NCI-H524 (cell line): Measurements from ENCODE around the gene PTPN4.
A peak's percentile ranks its signal among the peaks of the same experiment; 100 is the strongest.
"Not testable (repeated sequence)": the region's sequence is repeated elsewhere in the genome, so short reads cannot be mapped to it uniquely, and the experiment has no call there.

Source experiments
- DNase-seq, 2 experiments: peaks; one replicate each; lab custom pipeline; 2025; lab: John Stamatoyannopoulos, UW

The PTPN4 gene

GRCh38 chr2:119940856-119941255 is 181.1 kb downstream of the PTPN4 start:
- no peak for DNase-seq

- no peak for DNase-seq
These were observed 181.7 kb downstream of the PTPN4 start for GRCh38 chr2:119941388-119941787.

- DNase-seq: no peak
These were observed 182.3 kb downstream of the PTPN4 start for GRCh38 chr2:119941981-119942513.

- DNase-seq: peak; percentile 3 to 24
These were observed 183.3 kb downstream of the PTPN4 start for GRCh38 chr2:119943058-119943457.

- DNase-seq: no peak
These were observed 187.8 kb downstream of the PTPN4 start for GRCh38 chr2:119947535-119947934.

DNA sequence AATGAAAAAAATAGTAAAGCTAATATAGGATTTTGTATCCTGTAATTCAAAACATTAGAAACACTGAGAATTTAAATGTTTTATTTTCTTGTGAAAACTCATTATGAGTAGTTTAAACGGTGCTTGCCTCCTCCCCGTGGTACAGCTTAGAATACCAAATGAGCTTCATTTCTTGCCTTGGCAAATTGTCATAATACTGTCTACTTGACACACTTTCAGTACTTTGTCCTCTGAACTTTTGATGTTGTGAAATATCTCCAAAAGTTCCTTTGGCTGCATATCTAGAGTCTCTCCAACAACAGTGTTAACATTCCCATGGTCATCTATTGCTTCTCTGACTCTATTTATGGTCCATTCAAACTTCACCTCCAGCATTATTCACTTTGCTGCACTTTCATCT is 191.2 kb downstream of the PTPN4 start:
- DNase-seq: no peak

DNA sequence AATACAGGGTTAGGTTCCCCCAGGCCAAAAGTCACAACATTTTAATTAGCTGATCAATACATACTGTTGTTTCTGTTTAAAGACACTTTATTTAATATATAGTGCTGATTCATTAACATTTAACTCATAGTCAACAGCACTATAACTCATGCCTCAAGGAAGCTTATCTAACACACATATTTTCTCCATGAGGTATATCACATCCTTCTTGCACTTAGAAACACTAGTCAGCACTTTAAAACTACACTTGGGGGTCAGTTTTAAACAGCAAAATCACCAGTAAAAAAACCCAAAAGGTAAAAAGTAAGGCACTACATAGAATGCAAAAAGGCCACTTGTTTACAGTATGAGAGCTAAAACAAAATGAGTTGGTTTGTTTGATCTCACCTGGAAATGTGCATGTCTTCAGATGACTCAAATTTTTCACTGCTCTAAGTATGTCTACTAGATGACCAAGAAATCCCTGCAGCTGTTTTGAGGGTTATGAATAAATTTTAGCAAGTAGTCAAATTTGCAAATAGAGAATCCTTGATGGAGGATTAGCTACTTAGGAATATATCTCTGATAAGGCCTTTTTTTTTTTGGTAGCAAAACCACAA is 199.0 kb downstream of the PTPN4 start:
- no peak for DNase-seq

GRCh38 chr2:119960821-119961220 is 201.1 kb downstream of the PTPN4 start:
- no peak for DNase-seq

- no peak for DNase-seq
These were observed 222.2 kb downstream of the PTPN4 start for GRCh38 chr2:119981896-119982295.

DNA sequence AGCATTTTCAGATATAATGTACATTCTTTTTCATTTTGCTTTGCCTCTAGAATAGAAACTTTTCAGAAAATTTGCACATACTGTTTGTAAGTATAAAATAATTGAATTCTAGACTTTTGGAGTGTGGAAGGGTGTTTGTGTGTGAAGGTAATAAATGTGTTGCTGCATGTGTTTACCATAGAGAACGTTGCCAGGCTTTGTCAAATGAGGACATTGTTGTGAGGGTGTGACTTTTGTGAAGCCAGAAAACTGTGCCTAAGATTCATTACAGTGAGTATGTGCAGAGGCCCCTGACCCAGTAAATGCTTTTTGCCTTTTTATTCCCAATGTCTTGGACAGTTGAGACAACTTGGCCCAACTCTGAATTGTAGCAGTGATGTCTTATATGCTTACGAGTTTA is 222.8 kb downstream of the PTPN4 start:
- DNase-seq: no peak

DNA sequence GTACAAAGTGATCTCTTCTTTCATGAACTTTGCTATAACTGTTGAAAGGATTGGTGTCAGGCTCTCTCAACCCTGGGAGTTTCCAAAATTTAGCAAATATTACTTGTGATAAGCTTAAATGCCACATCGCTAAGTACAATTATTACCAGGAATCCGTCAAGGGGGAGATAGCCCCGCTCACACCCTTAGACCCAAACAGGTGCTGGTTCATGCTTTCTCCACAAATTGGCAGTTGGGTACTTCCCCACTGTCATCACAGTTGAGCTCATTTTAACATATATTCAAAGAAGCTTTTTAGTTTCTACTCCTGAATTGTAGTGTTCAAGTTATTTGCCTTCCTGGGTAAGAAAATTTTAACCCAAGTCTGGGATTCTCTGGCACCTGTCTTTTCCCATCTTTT is 223.4 kb downstream of the PTPN4 start:
- no peak for DNase-seq

- no peak for DNase-seq
These were observed 236.4 kb downstream of the PTPN4 start for GRCh38 chr2:119996148-119996547.

GRCh38 chr2:119996896-119997891 is 237.5 kb downstream of the PTPN4 start:
- DNase-seq: not testable (repeated sequence)

- no peak for DNase-seq
These were observed 241.7 kb downstream of the PTPN4 start for GRCh38 chr2:120001471-120001870.

GRCh38 chr2:120004254-120004653 is 244.5 kb downstream of the PTPN4 start:
- no peak for DNase-seq

GRCh38 chr2:120005834-120006521 is 246.3 kb downstream of the PTPN4 start:
- DNase-seq: no peak

GRCh38 chr2:120007851-120008250 is 248.1 kb downstream of the PTPN4 start:
- DNase-seq: no peak

DNA sequence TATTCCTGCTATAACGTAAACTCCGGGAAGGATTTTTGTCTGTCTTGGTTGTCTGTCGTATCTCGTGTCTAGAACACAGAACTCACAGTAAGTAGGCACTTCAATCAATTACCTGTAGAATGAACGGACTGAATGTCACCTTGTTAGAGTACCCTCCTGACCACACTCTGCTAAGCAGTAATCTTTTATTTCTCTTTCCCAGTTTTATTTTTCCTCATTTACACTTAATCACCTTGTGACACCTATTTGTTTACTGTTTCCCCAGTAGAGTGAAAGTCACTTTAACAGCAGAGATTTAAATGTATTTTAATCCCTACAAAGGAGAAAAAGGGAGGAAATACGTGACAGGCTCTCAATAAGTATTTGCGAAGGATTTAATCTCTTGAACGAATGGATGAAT is 252.6 kb downstream of the PTPN4 start:
- no peak for DNase-seq

- peak; percentile 93 to 95 for DNase-seq
These were observed 253.3 kb downstream of the PTPN4 start, which contains the start of gene EPB41L5 for GRCh38 chr2:120012771-120013596. EPB41L5 (plus strand) TSS chr2:120013077; CDS start chr2:120019085, 6,008 bp downstream.

- DNase-seq: peak in 1 of 2 experiments; percentile 38
These were observed 254.0 kb downstream of the PTPN4 start for GRCh38 chr2:120013597-120014223.
